ENCODE data around the gene TRIM54. TPM values are rescaled to one million over a fixed set of nuclear protein-coding genes. Genes with fewer than 3 reads are reported as not detected.

Gene TRIM54
- total and polyA plus RNA-seq, 9 of the 15 experiments (the other 6 are each of a cell fraction or from before 2014, with no cell fraction given): not detected

- TF ChIP-seq PKNOX1 (IDR thresholded peaks at IDR 0.05): no peak
- TF ChIP-seq SNIP1 (IDR thresholded peaks at IDR 0.05; ENCODE audit: low read depth): no peak
- TF ChIP-seq USF2 (CRISPR knock-in tag; IDR thresholded peaks at IDR 0.05): no peak
- no peak for TF ChIP-seq HMGN3 (IDR thresholded peaks at IDR 0.05; ENCODE audit: borderline replicate concordance, extremely low read depth, insufficient read length, low read depth, low read length)
- TF ChIP-seq, protein P1, sequence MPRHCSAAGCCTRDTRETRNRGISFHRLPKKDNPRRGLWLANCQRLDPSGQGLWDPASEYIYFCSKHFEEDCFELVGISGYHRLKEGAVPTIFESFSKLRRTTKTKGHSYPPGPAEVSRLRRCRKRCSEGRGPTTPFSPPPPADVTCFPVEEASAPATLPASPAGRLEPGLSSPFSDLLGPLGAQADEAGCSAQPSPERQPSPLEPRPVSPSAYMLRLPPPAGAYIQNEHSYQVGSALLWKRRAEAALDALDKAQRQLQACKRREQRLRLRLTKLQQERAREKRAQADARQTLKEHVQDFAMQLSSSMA (CRISPR knock-in tag; IDR thresholded peaks at IDR 0.05): no peak
- no peak for TF ChIP-seq ARID2 (IDR thresholded peaks at IDR 0.05)
- TF ChIP-seq NRF1 (conservative IDR thresholded peaks at IDR 0.05 in 1 of 2, IDR thresholded peaks at IDR 0.05 in 1 of 2): peak; percentile 16 to 18; a peak in 1 of 4 replicates
- TF ChIP-seq ZNF518B (CRISPR knock-in tag; IDR thresholded peaks at IDR 0.05): no peak
- no peak for TF ChIP-seq ZBED1 (IDR thresholded peaks at IDR 0.05)
- no peak for TF ChIP-seq E2F5 (CRISPR knock-in tag; IDR thresholded peaks at IDR 0.05)
- TF ChIP-seq, protein P2, sequence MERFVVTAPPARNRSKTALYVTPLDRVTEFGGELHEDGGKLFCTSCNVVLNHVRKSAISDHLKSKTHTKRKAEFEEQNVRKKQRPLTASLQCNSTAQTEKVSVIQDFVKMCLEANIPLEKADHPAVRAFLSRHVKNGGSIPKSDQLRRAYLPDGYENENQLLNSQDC (CRISPR knock-in tag; IDR thresholded peaks at IDR 0.05): no peak
- no peak for TF ChIP-seq ZBTB26 (CRISPR knock-in tag; IDR thresholded peaks at IDR 0.05)
- TF ChIP-seq, protein P3, sequence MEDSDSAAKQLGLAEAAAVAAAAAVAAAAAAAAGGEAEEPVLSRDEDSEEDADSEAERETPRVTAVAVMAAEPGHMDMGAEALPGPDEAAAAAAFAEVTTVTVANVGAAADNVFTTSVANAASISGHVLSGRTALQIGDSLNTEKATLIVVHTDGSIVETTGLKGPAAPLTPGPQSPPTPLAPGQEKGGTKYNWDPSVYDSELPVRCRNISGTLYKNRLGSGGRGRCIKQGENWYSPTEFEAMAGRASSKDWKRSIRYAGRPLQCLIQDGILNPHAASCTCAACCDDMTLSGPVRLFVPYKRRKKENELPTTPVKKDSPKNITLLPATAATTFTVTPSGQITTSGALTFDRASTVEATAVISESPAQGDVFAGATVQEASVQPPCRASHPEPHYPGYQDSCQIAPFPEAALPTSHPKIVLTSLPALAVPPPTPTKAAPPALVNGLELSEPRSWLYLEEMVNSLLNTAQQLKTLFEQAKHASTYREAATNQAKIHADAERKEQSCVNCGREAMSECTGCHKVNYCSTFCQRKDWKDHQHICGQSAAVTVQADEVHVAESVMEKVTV (CRISPR knock-in tag; IDR thresholded peaks at IDR 0.05): no peak
- no peak for TF ChIP-seq THRAP3 (IDR thresholded peaks at IDR 0.05; ENCODE audit: borderline replicate concordance)
Measured at GRCh38 chr2:27353762-27354596, 71.8 kb downstream of the TRIM54 start (continued).
